ENCODE results near the gene ARHGEF1. TPM values are rescaled to one million over a fixed set of nuclear protein-coding genes. Genes with fewer than 3 reads are reported as not detected.

Gene ARHGEF1
- polyA plus RNA-seq, 1 donor (not counting 4 experiments of a cell fraction or from before 2014, with no cell fraction given), result 30.5 TPM

- dilution Hi-C loops (cut with MboI; ENCODE audit: extremely low pct_ligation_motif_present, low sequenced_read_pairs), result no loop called here
- TF ChIP-seq CTCF (optimal IDR thresholded peaks at IDR 0.05 in 1 of 3, IDR thresholded peaks at IDR 0.05 in 1 of 3, conservative IDR thresholded peaks at IDR 0.05 in 1 of 3; ENCODE audit: extremely low read depth in 1 of 3, insufficient read depth in 2 of 3, low read length in 3 of 3) (no peak), EZH2 (IDR thresholded peaks at IDR 0.05; ENCODE audit: low read length) (peak; percentile 90)
- H3K9me1 ChIP-seq (ENCODE audit: control insufficient read depth, extremely low read depth, insufficient read depth, low read length), result no peaks in the 10 kb centered on the region
These were observed 43.9 kb downstream of the ARHGEF1 start for GRCh38 chr19:41926763-41927496.

GRCh38 chr19:41927497-41928192, 44.7 kb downstream of the ARHGEF1 start:
- dilution Hi-C loops (cut with MboI; ENCODE audit: extremely low pct_ligation_motif_present, low sequenced_read_pairs), result no loop called here
- no peak for DNase-seq (ENCODE audit: low read depth, low spot score)
- Histone ChIP-seq H3K4me3 (ENCODE audit: control insufficient read depth in 2 of 3, extremely low read depth in 1 of 3, insufficient read depth in 2 of 3, low read depth in 1 of 3, low read length in 3 of 3) (peak overlapping the region in 2 of 3 experiments; percentile 29 to 56), H3K9ac (ENCODE audit: control insufficient read depth, extremely low read depth, insufficient read depth, low read length) (no peak overlapping the region), H3K36me3 (ENCODE audit: control insufficient read depth in 2 of 2, extremely low read depth in 1 of 2, insufficient read depth in 2 of 2, low read length in 2 of 2) (no peaks in the 10 kb centered on the region), H3K9me3 (ENCODE audit: control insufficient read depth, low read depth, low read length) (no peaks in the 10 kb centered on the region), H3K4me1 (ENCODE audit: control insufficient read depth, extremely low read depth, insufficient read depth, low read length) (peaks cover 6% of the 10 kb centered on the region), H3K79me2 (ENCODE audit: control insufficient read depth, insufficient read depth, low read length) (no peaks in the 10 kb centered on the region), H3K27ac (ENCODE audit: control insufficient read depth, insufficient read depth, low read length) (no peak overlapping the region), H3K27me3 (ENCODE audit: control insufficient read depth, extremely low read depth, insufficient read depth, low read length) (peaks cover 94% of the 10 kb centered on the region), H4K20me1 (ENCODE audit: control insufficient read depth, extremely low read depth, insufficient read depth, low read length) (peaks cover 6% of the 10 kb centered on the region), H3K4me2 (ENCODE audit: control insufficient read depth, extremely low read depth, insufficient read depth, low read depth, low read length) (peak overlapping the region; percentile 91), H3K9me1 (ENCODE audit: control insufficient read depth, extremely low read depth, insufficient read depth, low read length) (no peaks in the 10 kb centered on the region), H2AFZ (ENCODE audit: control insufficient read depth, low read length) (no peak overlapping the region)
- FAIRE-seq, result no peak
- TF ChIP-seq EZH2 (IDR thresholded peaks at IDR 0.05; ENCODE audit: low read length) (peak; percentile 78), CTCF (optimal IDR thresholded peaks at IDR 0.05 in 1 of 3, IDR thresholded peaks at IDR 0.05 in 1 of 3, conservative IDR thresholded peaks at IDR 0.05 in 1 of 3; ENCODE audit: extremely low read depth in 1 of 3, insufficient read depth in 2 of 3, low read length in 3 of 3) (no peak)

More at GRCh38 chr19:41926763-41927496, 43.9 kb downstream of the ARHGEF1 start:
- H3K4me2 ChIP-seq (ENCODE audit: control insufficient read depth, extremely low read depth, insufficient read depth, low read depth, low read length), result no peak overlapping the region
- no peak for DNase-seq (ENCODE audit: low read depth, low spot score)
- FAIRE-seq, result no peak
- H3K36me3 ChIP-seq (ENCODE audit: control insufficient read depth in 2 of 2, extremely low read depth in 1 of 2, insufficient read depth in 2 of 2, low read length in 2 of 2), result no peaks in the 10 kb centered on the region
- no peak overlapping the region for H2AFZ ChIP-seq (ENCODE audit: control insufficient read depth, low read length)
- peaks cover 6% of the 10 kb centered on the region for H3K4me1 ChIP-seq (ENCODE audit: control insufficient read depth, extremely low read depth, insufficient read depth, low read length)
- peaks cover 6% of the 10 kb centered on the region for H4K20me1 ChIP-seq (ENCODE audit: control insufficient read depth, extremely low read depth, insufficient read depth, low read length)
- no peak overlapping the region for H3K9ac ChIP-seq (ENCODE audit: control insufficient read depth, extremely low read depth, insufficient read depth, low read length)
- no peaks in the 10 kb centered on the region for H3K9me3 ChIP-seq (ENCODE audit: control insufficient read depth, low read depth, low read length)
- H3K27ac ChIP-seq (ENCODE audit: control insufficient read depth, insufficient read depth, low read length), result no peak overlapping the region
- H3K27me3 ChIP-seq (ENCODE audit: control insufficient read depth, extremely low read depth, insufficient read depth, low read length), result peaks cover 94% of the 10 kb centered on the region
- no peak overlapping the region for H3K4me3 ChIP-seq (ENCODE audit: control insufficient read depth in 2 of 3, extremely low read depth in 1 of 3, insufficient read depth in 2 of 3, low read depth in 1 of 3, low read length in 3 of 3)
- no peaks in the 10 kb centered on the region for H3K79me2 ChIP-seq (ENCODE audit: control insufficient read depth, insufficient read depth, low read length)
